Activated T-helper 1 cell treated with anti-CD3 and anti-CD28 coated beads, Interleukin-12 subunit alpha, Interleukin-12 subunit beta, Interleukin-2, Interleukin-4 antibody, amounts not matched to agents 30 ng/mL and 10 ng/mL and 1 ng/mL, durations not matched to agents 14 hours and 24 hours and 36 hours (primary cell): Measurements from ENCODE around the gene ST6GALNAC2. TPM values are rescaled to one million over a fixed set of nuclear protein-coding genes. Genes with fewer than 3 reads are reported as not detected.
"Not testable (repeated sequence)": the region's sequence is repeated elsewhere in the genome, so short reads cannot be mapped to it uniquely, and the experiment has no call there.

Experiments used
- DNase-seq: peaks from one replicate; pipeline ENCODE4 v3.0.0; 2021; ENCODE audit warnings: low spot score
- H3K27ac Mint-ChIP-seq: one replicate; pipeline ENCODE4 v1.8.0; 2021; ENCODE audit warnings: mild to moderate bottlenecking, mixed read lengths
- H3K27me3 Mint-ChIP-seq: one replicate; pipeline ENCODE4 v1.8.0; 2022; ENCODE audit warnings: mild to moderate bottlenecking, moderate library complexity, mixed read lengths; ENCODE audit not compliant: insufficient read depth
- H3K36me3 Mint-ChIP-seq: one replicate; pipeline ENCODE4 v1.8.0; 2021; ENCODE audit warnings: low read depth, mixed read lengths
- H3K4me1 Mint-ChIP-seq: one replicate; pipeline ENCODE4 v1.8.0; 2021; ENCODE audit warnings: low read depth, mixed read lengths
- H3K4me3 Mint-ChIP-seq: one replicate; pipeline ENCODE4 v1.8.0; 2021; ENCODE audit warnings: mild to moderate bottlenecking, moderate library complexity, mixed read lengths
- H3K9me3 Mint-ChIP-seq: one replicate; pipeline ENCODE4 v1.8.0; 2021; ENCODE audit warnings: mixed read lengths
- intact Hi-C: fragments of 100-400 bp; cut with micrococcal nuclease; formaldehyde crosslinking; loops from one replicate; pipeline ENCODE4 v1.15.1; 2024
- total RNA-seq: library from RNA; stranded (reverse); gene quantifications from 2 replicates; pipeline ENCODE4 v1.2.3, GENCODE V29; 2022

The ST6GALNAC2 gene
- total RNA-seq, 1 donor from 2014 or later, result not detected

- Mint-ChIP-seq H3K9me3 (no peaks in the 10 kb centered on the region), H3K4me1 (peaks cover 6% of the 10 kb centered on the region), H3K4me3 (no peak overlapping the region), H3K27ac (no peak overlapping the region), H3K36me3 (no peaks in the 10 kb centered on the region), H3K27me3 (peaks cover 4% of the 10 kb centered on the region)
- intact Hi-C loops, result no loop called here
- no peak for DNase-seq
These were observed 12.6 kb downstream of the ST6GALNAC2 start for GRCh38 chr17:76573096-76573495.

- H3K4me3 Mint-ChIP-seq, result no peak overlapping the region
- no peaks in the 10 kb centered on the region for H3K36me3 Mint-ChIP-seq
- no peak for DNase-seq
- H3K4me1 Mint-ChIP-seq, result peaks cover 6% of the 10 kb centered on the region
- no peak overlapping the region for H3K27ac Mint-ChIP-seq
- no peaks in the 10 kb centered on the region for H3K9me3 Mint-ChIP-seq
- peaks cover 4% of the 10 kb centered on the region for H3K27me3 Mint-ChIP-seq
- intact Hi-C loops, result no loop called here
These were observed 13.3 kb downstream of the ST6GALNAC2 start for GRCh38 chr17:76572201-76572910.

GRCh38 chr17:76570877-76571471, 14.7 kb downstream of the ST6GALNAC2 start:
- H3K27me3 Mint-ChIP-seq, result peaks cover 2% of the 10 kb centered on the region
- intact Hi-C loops, result no loop called here
- peaks cover 7% of the 10 kb centered on the region for H3K36me3 Mint-ChIP-seq
- H3K9me3 Mint-ChIP-seq, result no peaks in the 10 kb centered on the region
- peaks cover 13% of the 10 kb centered on the region for H3K4me1 Mint-ChIP-seq
- H3K27ac Mint-ChIP-seq, result no peak overlapping the region
- no peak for DNase-seq
- H3K4me3 Mint-ChIP-seq, result no peak overlapping the region

- intact Hi-C loops, result no loop called here
- Mint-ChIP-seq H3K9me3 (no peaks in the 10 kb centered on the region), H3K36me3 (peaks cover 12% of the 10 kb centered on the region), H3K4me3 (no peak overlapping the region), H3K27me3 (no peaks in the 10 kb centered on the region), H3K4me1 (peaks cover 18% of the 10 kb centered on the region), H3K27ac (no peak overlapping the region)
- DNase-seq, result no peak
These were observed 15.2 kb downstream of the ST6GALNAC2 start for GRCh38 chr17:76570457-76570856.

- intact Hi-C loops, result no loop called here
- Mint-ChIP-seq H3K36me3 (peaks cover 16% of the 10 kb centered on the region), H3K9me3 (no peaks in the 10 kb centered on the region), H3K27ac (no peak overlapping the region), H3K4me3 (no peak overlapping the region), H3K27me3 (no peaks in the 10 kb centered on the region), H3K4me1 (peaks cover 22% of the 10 kb centered on the region)
- DNase-seq, result no peak
These were observed 15.9 kb downstream of the ST6GALNAC2 start for GRCh38 chr17:76569607-76570279.

GRCh38 chr17:76568811-76569221, 16.8 kb downstream of the ST6GALNAC2 start:
- no peak overlapping the region for H3K4me3 Mint-ChIP-seq
- DNase-seq, result no peak
- no peaks in the 10 kb centered on the region for H3K27me3 Mint-ChIP-seq
- H3K9me3 Mint-ChIP-seq, result no peaks in the 10 kb centered on the region
- no peak overlapping the region for H3K27ac Mint-ChIP-seq
- H3K36me3 Mint-ChIP-seq, result peaks cover 16% of the 10 kb centered on the region
- intact Hi-C loops, result no loop called here
- H3K4me1 Mint-ChIP-seq, result peaks cover 22% of the 10 kb centered on the region

GRCh38 chr17:76567634-76568432, 17.8 kb downstream of the ST6GALNAC2 start:
- Mint-ChIP-seq H3K4me3 (no peak overlapping the region), H3K9me3 (no peaks in the 10 kb centered on the region), H3K4me1 (peaks cover 29% of the 10 kb centered on the region), H3K36me3 (peaks cover 23% of the 10 kb centered on the region), H3K27ac (no peak overlapping the region), H3K27me3 (no peaks in the 10 kb centered on the region)
- DNase-seq, result no peak
- intact Hi-C loops, result no loop called here

GRCh38 chr17:76566988-76567431, 18.6 kb downstream of the ST6GALNAC2 start:
- Mint-ChIP-seq H3K27ac (no peak overlapping the region), H3K4me3 (no peak overlapping the region), H3K4me1 (peaks cover 32% of the 10 kb centered on the region), H3K27me3 (no peaks in the 10 kb centered on the region), H3K36me3 (peaks cover 27% of the 10 kb centered on the region), H3K9me3 (no peaks in the 10 kb centered on the region)
- DNase-seq, result no peak
- intact Hi-C loops, result no loop called here

- Mint-ChIP-seq H3K27ac (no peak overlapping the region), H3K36me3 (peaks cover 32% of the 10 kb centered on the region), H3K27me3 (no peaks in the 10 kb centered on the region), H3K9me3 (no peaks in the 10 kb centered on the region), H3K4me1 (peaks cover 35% of the 10 kb centered on the region), H3K4me3 (no peak overlapping the region)
- intact Hi-C loops, result no loop called here
- no peak for DNase-seq
These were observed 19.1 kb downstream of the ST6GALNAC2 start for GRCh38 chr17:76566613-76566943.

GRCh38 chr17:76565728-76566612, 19.7 kb downstream of the ST6GALNAC2 start:
- Mint-ChIP-seq H3K4me3 (no peak overlapping the region), H3K9me3 (no peaks in the 10 kb centered on the region), H3K36me3 (peaks cover 38% of the 10 kb centered on the region), H3K27ac (no peak overlapping the region), H3K4me1 (peaks cover 39% of the 10 kb centered on the region), H3K27me3 (no peaks in the 10 kb centered on the region)
- intact Hi-C loops, result no loop called here
- DNase-seq, result no peak

- H3K9me3 Mint-ChIP-seq, DNase-seq, H3K4me3 Mint-ChIP-seq, H3K27ac Mint-ChIP-seq, intact Hi-C loops, H3K27me3 Mint-ChIP-seq: not testable (repeated sequence)
- H3K4me1 Mint-ChIP-seq, result peaks cover 45% of the 10 kb centered on the region
- peaks cover 45% of the 10 kb centered on the region for H3K36me3 Mint-ChIP-seq
These were observed 20.5 kb downstream of the ST6GALNAC2 start for GRCh38 chr17:76564991-76565727.
